H1 (cell line): ENCODE results near the gene CDH10. TPM values are rescaled to one million over a fixed set of nuclear protein-coding genes. Genes with fewer than 3 reads are reported as not detected.

ENCODE experiments used
- CTCF ChIA-PET: fragments of 300-600 bp; sonication (Branson Sonifier 250); formaldehyde crosslinking; loops from one replicate; lab custom pipeline; 2021; ENCODE audit not compliant: partially characterized antibody; lab: Charles Lee
- POLR2A ChIA-PET: fragments of 300-600 bp; sonication (Branson Sonifier 250); formaldehyde crosslinking; loops from one replicate; lab custom pipeline; 2021; ENCODE audit warnings: inconsistent platforms; ENCODE audit not compliant: partially characterized antibody; lab: Charles Lee
- DNase-seq, 2 experiments: peaks; one replicate each; pipeline versions ENCODE4 v3.0.0 to v3.0.0-alpha.2; 2010 to 2022; ENCODE audit warnings: low spot score in 2 of 2, low read depth in 1 of 2, mixed read lengths in 1 of 2
- FAIRE-seq: peaks from 2 replicates; lab custom pipeline; 2011; peaks lifted over from hg19 to GRCh38; lab: Jason Lieb, UNC
- H2AFZ ChIP-seq: 2 replicates; pipeline ENCODE4 v1.8.1; 2012; ENCODE audit warnings: low read length, inconsistent platforms
- H2AK5ac ChIP-seq: 2 replicates; pipeline ENCODE4 v1.6.1; 2013; ENCODE audit warnings: low read depth, low read length
- H2BK120ac ChIP-seq: replicated peaks from 2 replicates; pipeline ENCODE3; 2013; ENCODE audit warnings: low read depth, low read length, inconsistent platforms
- H2BK12ac ChIP-seq: 2 replicates; pipeline ENCODE4 v1.6.1; 2013; ENCODE audit warnings: low read depth, low read length
- H2BK15ac ChIP-seq: 2 replicates; pipeline ENCODE4 v1.6.1; 2013; ENCODE audit warnings: low read length
- H2BK20ac ChIP-seq: 2 replicates; pipeline ENCODE4 v1.6.1; 2013; ENCODE audit warnings: low read length
- H2BK5ac ChIP-seq: 2 replicates; pipeline ENCODE4 v1.6.1; 2013; ENCODE audit warnings: low read depth, low read length
- H3K14ac ChIP-seq: 2 replicates; pipeline ENCODE4 v1.6.1; 2013; ENCODE audit warnings: inconsistent platforms; ENCODE audit not compliant: insufficient read length
- H3K18ac ChIP-seq: 2 replicates; pipeline ENCODE4 v1.6.1; 2013; ENCODE audit warnings: low read length; ENCODE audit errors: extremely low read depth
- H3K23ac ChIP-seq: 2 replicates; pipeline ENCODE4 v1.6.1; 2013; ENCODE audit warnings: inconsistent platforms; ENCODE audit not compliant: insufficient read length
- H3K23me2 ChIP-seq: 2 replicates; pipeline ENCODE4 v1.6.1; 2013; ENCODE audit warnings: low read depth, low read length
- H3K27ac ChIP-seq: 2 replicates; pipeline ENCODE4 v1.6.1; 2011; ENCODE audit warnings: low read depth, low read length, inconsistent platforms
- H3K27me3 ChIP-seq, 4 experiments: replicated peaks in 1 of 4; 1 replicate in 1 of 4; 2 replicates in 3 of 4; pipeline versions ENCODE4 v1.6.1 to v1.8.1; 2011 to 2013; ENCODE audit warnings: low read length in 3 of 4, mild to moderate bottlenecking in 3 of 4, inconsistent platforms in 2 of 4, mixed read lengths in 2 of 4, moderate library complexity in 1 of 4; ENCODE audit not compliant: control insufficient read depth in 3 of 4, insufficient read depth in 3 of 4; ENCODE audit errors: extremely low read depth in 1 of 4
- H3K36me3 ChIP-seq, 4 experiments: 2 replicates each; pipeline versions ENCODE4 v1.6.1 to v1.8.1; 2011 to 2013; ENCODE audit warnings: mild to moderate bottlenecking in 4 of 4, low read length in 3 of 4, moderate library complexity in 2 of 4, control low read depth in 1 of 4, inconsistent platforms in 1 of 4; ENCODE audit not compliant: insufficient read depth in 4 of 4, control insufficient read depth in 2 of 4
- H3K4ac ChIP-seq: replicated peaks from 2 replicates; pipeline ENCODE3; 2013; ENCODE audit warnings: low read length, low read depth, mixed read lengths, inconsistent platforms; ENCODE audit not compliant: insufficient read length
- H3K4me1 ChIP-seq, 4 experiments: replicated peaks in 1 of 4; 1 replicate in 1 of 4; 2 replicates in 3 of 4; pipeline versions ENCODE4 v1.6.1 to v1.8.1; 2011 to 2013; ENCODE audit warnings: low read length in 3 of 4, inconsistent platforms in 2 of 4, mixed read lengths in 1 of 4; ENCODE audit not compliant: insufficient read depth in 4 of 4, control insufficient read depth in 3 of 4
- H3K4me2 ChIP-seq, 2 experiments: 2 replicates each; pipeline versions ENCODE4 v1.6.1 to v1.8.1; 2011 to 2013; ENCODE audit warnings: low read depth in 2 of 2, low read length in 2 of 2, control low read depth in 1 of 2, inconsistent platforms in 1 of 2, mild to moderate bottlenecking in 1 of 2; ENCODE audit not compliant: insufficient read depth in 1 of 2
- H3K4me3 ChIP-seq, 4 experiments: fragments of 200-600, 300-600 bp in 1 of 4; sonication (generic), shearing (Covaris generic), sonication (Bioruptor Twin) in 1 of 4; 2 replicates each; pipeline versions ENCODE4 v1.5.1 to v1.8.1; 2011 to 2016; ENCODE audit warnings: low read length in 4 of 4, low read depth in 3 of 4, control low read depth in 2 of 4, inconsistent platforms in 2 of 4, mild to moderate bottlenecking in 2 of 4, mixed read lengths in 1 of 4, moderate library complexity in 1 of 4; ENCODE audit not compliant: insufficient read depth in 2 of 4; ENCODE audit errors: extremely low read depth in 1 of 4
- H3K56ac ChIP-seq: replicated peaks from 2 replicates; pipeline ENCODE3; 2013; ENCODE audit warnings: low read depth, mild to moderate bottlenecking, mixed read lengths, low read length, inconsistent platforms; ENCODE audit not compliant: insufficient read length
- H3K79me1 ChIP-seq: 2 replicates; pipeline ENCODE4 v1.6.1; 2013; ENCODE audit warnings: low read depth, low read length, control low read depth
- H3K79me2 ChIP-seq, 2 experiments: 2 replicates each; pipeline versions ENCODE4 v1.6.1 to v1.8.1; 2012 to 2013; ENCODE audit warnings: low read length in 2 of 2, mild to moderate bottlenecking in 2 of 2, inconsistent platforms in 1 of 2; ENCODE audit not compliant: insufficient read depth in 2 of 2, control insufficient read depth in 1 of 2
- H3K9ac ChIP-seq, 4 experiments: replicated peaks in 1 of 4; 1 replicate in 1 of 4; 2 replicates in 3 of 4; pipeline versions ENCODE4 v1.6.1 to v1.8.1; 2011 to 2013; ENCODE audit warnings: low read depth in 3 of 4, low read length in 3 of 4, control low read depth in 2 of 4, mild to moderate bottlenecking in 2 of 4, moderate library complexity in 2 of 4, inconsistent platforms in 1 of 4; ENCODE audit errors: extremely low read depth in 1 of 4
- H3K9me3 ChIP-seq, 2 experiments: 2 replicates each; pipeline versions ENCODE4 v1.6.1 to v1.8.1; 2012 to 2013; ENCODE audit warnings: mild to moderate bottlenecking in 2 of 2, moderate library complexity in 2 of 2, control low read depth in 1 of 2, inconsistent platforms in 1 of 2, low read depth in 1 of 2, low read length in 1 of 2, mixed read lengths in 1 of 2; ENCODE audit not compliant: insufficient read depth in 2 of 2
- H4K20me1 ChIP-seq, 2 experiments: replicated peaks in 1 of 2; 2 replicates each; pipeline versions ENCODE3 to v1.8.1; 2011 to 2013; ENCODE audit warnings: inconsistent platforms in 2 of 2, low read length in 2 of 2, mild to moderate bottlenecking in 1 of 2; ENCODE audit not compliant: insufficient read depth in 2 of 2, control insufficient read depth in 1 of 2
- H4K5ac ChIP-seq: 2 replicates; pipeline ENCODE4 v1.6.1; 2013; ENCODE audit warnings: low read length, low read depth, mixed read lengths, inconsistent platforms; ENCODE audit not compliant: insufficient read length
- H4K8ac ChIP-seq: 2 replicates; pipeline ENCODE4 v1.8.0; 2013; ENCODE audit warnings: mild to moderate bottlenecking, moderate library complexity, low read length, inconsistent platforms; ENCODE audit not compliant: insufficient read depth; ENCODE audit errors: extremely low read depth
- H4K91ac ChIP-seq: replicated peaks from 2 replicates; pipeline ENCODE3; 2013; ENCODE audit warnings: low read length, mixed read lengths, inconsistent platforms; ENCODE audit not compliant: insufficient read length
- CBX5 ChIP-seq: fragments of 300-800, 300-1000 bp; sonication (generic); IDR thresholded peaks from 2 replicates; pipeline ENCODE4 v1.7.1; 2016; ENCODE audit warnings: antibody characterized with exemption, low read length, low read depth
- CEBPB ChIP-seq: IDR thresholded peaks from 2 replicates; pipeline ENCODE4 v1.6.1; 2012; ENCODE audit warnings: low read depth, low read length
- CHD2 ChIP-seq: IDR thresholded peaks from 2 replicates; pipeline ENCODE4 v1.6.1; 2012; ENCODE audit warnings: low read length, improper control_type of control experiment
- GABPA ChIP-seq: IDR thresholded peaks from 2 replicates; pipeline ENCODE4 v1.6.1; 2011; ENCODE audit warnings: mild to moderate bottlenecking, low read length, moderate library complexity, borderline replicate concordance; ENCODE audit not compliant: insufficient read depth
- GTF2F1 ChIP-seq: IDR thresholded peaks from 2 replicates; pipeline ENCODE4 v1.6.1; 2012; ENCODE audit warnings: low read depth, low read length, improper control_type of control experiment, borderline replicate concordance
- JUN ChIP-seq: IDR thresholded peaks from 2 replicates; pipeline ENCODE4 v1.6.1; 2011; ENCODE audit warnings: low read depth, mild to moderate bottlenecking, improper control_type of control experiment, low read length
- KDM1A ChIP-seq: fragments of 200-600, 300-600 bp; sonication (generic); IDR thresholded peaks from 2 replicates; pipeline ENCODE4 v1.7.1; 2016; ENCODE audit warnings: mild to moderate bottlenecking, low read length, borderline replicate concordance
- NRF1 ChIP-seq: IDR thresholded peaks from 2 replicates; pipeline ENCODE4 v1.6.1; 2011; ENCODE audit warnings: mild to moderate bottlenecking, low read depth, low read length, improper control_type of control experiment
- PHF8 ChIP-seq: fragments of 200-600 bp; sonication (generic); conservative IDR thresholded peaks from 2 replicates; pipeline ENCODE4 v1.7.1; 2012; ENCODE audit warnings: low read depth, mild to moderate bottlenecking, inconsistent platforms, low read length, moderate library complexity
- POLR2AphosphoS5 ChIP-seq: IDR thresholded peaks from 2 replicates; pipeline ENCODE4 v1.6.1; 2011; ENCODE audit warnings: low read depth, low read length
- SAP30 ChIP-seq: fragments of 300-600 bp; sonication (generic); IDR thresholded peaks from 2 replicates; pipeline ENCODE4 v1.7.1; 2012; ENCODE audit warnings: low read length, moderate library complexity, mild to moderate bottlenecking, inconsistent platforms; ENCODE audit not compliant: insufficient read depth, insufficient replicate concordance
- SIRT6 ChIP-seq: IDR thresholded peaks from one replicate; pipeline ENCODE4 v1.7.1; 2012; ENCODE audit warnings: low read length, inconsistent platforms
- SP1 ChIP-seq: IDR thresholded peaks from 2 replicates; pipeline ENCODE4 v1.6.1; 2011; ENCODE audit warnings: low read depth, low read length
- TBP ChIP-seq: IDR thresholded peaks from 2 replicates; pipeline ENCODE4 v1.6.1; 2011; ENCODE audit warnings: low read depth, low read length, improper control_type of control experiment
- WGBS, 2 experiments: shearing (Covaris generic) in 1 of 2; methylation state at CpG; one replicate each; pipeline versions ENCODE4 v1.1.6 to v1.1.7; 2013 to 2015; ENCODE audit warnings: low lambda C conversion rate in 2 of 2, mixed read lengths in 2 of 2, inconsistent platforms in 1 of 2, low coverage in 1 of 2, missing lambda C conversion rate in 1 of 2; ENCODE audit not compliant: insufficient replicate concordance in 2 of 2, insufficient coverage in 1 of 2, insufficient read length in 1 of 2; ENCODE audit errors: extremely low coverage in 1 of 2, missing lambda C conversion rate in 1 of 2; 5-methylcytosine and 5-hydroxymethylcytosine counted together
- polyA plus RNA-seq, 7 experiments: library from polyadenylated mRNA; depleted of rRNA in 3 of 7; stranded (reverse) in 5 of 7; unstranded in 2 of 7; fragments of >200 nt in 5 of 7; fragments of 200-250 nt in 2 of 7; gene quantifications; 1 replicate in 5 of 7; 2 replicates in 1 of 7; 4 replicates in 1 of 7; pipeline versions ENCODE4 v1.2.1 to v1.2.3, GENCODE V29; 2011 to 2013; ENCODE audit warnings: missing spikeins in 2 of 7, mixed read lengths in 2 of 7
- total RNA-seq: library from RNA; stranded (reverse); fragmentation: NEBNext Ultra II Directional; extraction: Animal tissue kit (Norgen Biotek cat#: 25700); gene quantifications from 2 replicates; pipeline ENCODE4 v1.2.1, GENCODE V29; 2021
- TF ChIP-seq, protein P1 (sequence below): IDR thresholded peaks from 2 replicates; pipeline ENCODE4 v1.6.1; 2011; ENCODE audit warnings: low read depth, mild to moderate bottlenecking, low read length; ENCODE audit not compliant: insufficient read depth

The CDH10 gene
- total and polyA plus RNA-seq, 2 of the 8 experiments (the other 6 are each of a cell fraction or from before 2014, with no cell fraction given) = 0.11 TPM; not detected in 1

DNA sequence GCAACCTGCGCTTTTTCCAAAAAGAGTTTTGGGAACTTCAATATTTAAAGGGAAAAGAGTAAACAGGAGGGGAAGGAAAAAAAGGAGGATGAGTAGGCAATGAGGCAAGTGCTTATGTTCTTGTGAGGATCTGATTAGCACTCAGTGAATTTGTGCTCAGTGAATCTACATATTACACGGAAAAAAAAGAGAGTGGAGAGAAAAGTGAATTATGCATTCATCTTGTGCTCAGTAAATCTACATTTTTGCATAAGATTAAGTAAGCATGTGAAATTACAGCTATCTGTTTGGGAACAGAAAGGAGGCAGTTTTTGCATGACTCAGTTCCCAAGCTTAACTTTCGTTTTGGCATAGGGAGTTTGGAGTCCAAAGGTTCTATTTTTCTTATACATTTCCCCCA is 170.1 kb downstream of the CDH10 start:
- no peak overlapping the region for H2BK120ac ChIP-seq
- no peak overlapping the region for H2BK12ac ChIP-seq
- H3K56ac ChIP-seq = no peak overlapping the region
- peaks cover 0 to 10% of the 10 kb centered on the region in 2 experiments; a peak in 1 of 4 replicates for H3K9me3 ChIP-seq
- no peak overlapping the region for H3K27ac ChIP-seq
- H3K4me2 ChIP-seq = no peak overlapping the region
- H4K5ac ChIP-seq = no peak overlapping the region
- no peak overlapping the region for H4K91ac ChIP-seq
- H3K14ac ChIP-seq = no peak overlapping the region
- 90% methylated on average over 3 of the region's 3 CpGs; no CpG with 5 or more reads in 1 of the 2 experiments for WGBS, 2 experiments
- H2BK5ac ChIP-seq = no peak overlapping the region
- no peak overlapping the region for H3K18ac ChIP-seq
- ChIA-PET POLR2A (no interaction called here), CTCF (no interaction called here)
- DNase-seq = no peak
- no peaks in the 10 kb centered on the region for H3K79me2 ChIP-seq
- no peak overlapping the region for H3K23ac ChIP-seq
- H4K8ac ChIP-seq = no peak overlapping the region
- no peaks in the 10 kb centered on the region for H3K27me3 ChIP-seq
- H3K79me1 ChIP-seq = no peaks in the 10 kb centered on the region
- H2BK15ac ChIP-seq = no peak overlapping the region
- H2AFZ ChIP-seq = no peak overlapping the region
- H4K20me1 ChIP-seq = no peaks in the 10 kb centered on the region
- H3K36me3 ChIP-seq = no peaks in the 10 kb centered on the region
- FAIRE-seq = no peak
- no peak overlapping the region for H2BK20ac ChIP-seq
- H3K4me3 ChIP-seq = no peak overlapping the region
- no peak overlapping the region for H3K9ac ChIP-seq
- H3K4ac ChIP-seq = no peak overlapping the region
- no peak overlapping the region for H2AK5ac ChIP-seq
- H3K23me2 ChIP-seq = no peaks in the 10 kb centered on the region
- peaks cover 0 to 3% (median 0%) of the 10 kb centered on the region in 4 experiments; a peak in 2 of 7 replicates for H3K4me1 ChIP-seq
- TF ChIP-seq KDM1A (no peak), SP1 (no peak), TBP (no peak), GABPA (no peak), PHF8 (no peak), CHD2 (no peak), POLR2AphosphoS5 (no peak), CBX5 (no peak), JUN (no peak), SAP30 (no peak), SIRT6 (no peak), NRF1 (no peak), CEBPB (no peak), GTF2F1 (no peak)
- TF ChIP-seq, protein P1, sequence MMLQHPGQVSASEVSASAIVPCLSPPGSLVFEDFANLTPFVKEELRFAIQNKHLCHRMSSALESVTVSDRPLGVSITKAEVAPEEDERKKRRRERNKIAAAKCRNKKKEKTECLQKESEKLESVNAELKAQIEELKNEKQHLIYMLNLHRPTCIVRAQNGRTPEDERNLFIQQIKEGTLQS = no peak
